GM21423 (cell line): Measurements from ENCODE around the gene PDZD2.
"Not testable (repeated sequence)": the region's sequence is repeated elsewhere in the genome, so short reads cannot be mapped to it uniquely, and the experiment has no call there.

Source experiments
- ATAC-seq: cut with Tn5 transposase; IDR thresholded peaks from one replicate; pipeline ENCODE4 v1.9.1; 2021; ENCODE audit warnings: mild to moderate bottlenecking, moderate library complexity; ENCODE audit not compliant: unreplicated experiment

PDZD2 gene

GRCh38 chr5:31638748-31639418, at the start of gene PDZD2:
TSS of gene PDZD2 (plus strand) at chr5:31639131.
- peak; percentile 78 for ATAC-seq

GRCh38 chr5:31593665-31594064, 45.3 kb upstream of the PDZD2 start:
- no peak for ATAC-seq

- no peak for ATAC-seq
These were observed 42.6 kb upstream of the PDZD2 start for GRCh38 chr5:31596354-31596753.

- ATAC-seq = no peak
These were observed 40.0 kb upstream of the PDZD2 start for GRCh38 chr5:31598640-31599611.

- not testable (repeated sequence) for ATAC-seq
These were observed 36.6 kb upstream of the PDZD2 start for GRCh38 chr5:31602305-31602704.

DNA sequence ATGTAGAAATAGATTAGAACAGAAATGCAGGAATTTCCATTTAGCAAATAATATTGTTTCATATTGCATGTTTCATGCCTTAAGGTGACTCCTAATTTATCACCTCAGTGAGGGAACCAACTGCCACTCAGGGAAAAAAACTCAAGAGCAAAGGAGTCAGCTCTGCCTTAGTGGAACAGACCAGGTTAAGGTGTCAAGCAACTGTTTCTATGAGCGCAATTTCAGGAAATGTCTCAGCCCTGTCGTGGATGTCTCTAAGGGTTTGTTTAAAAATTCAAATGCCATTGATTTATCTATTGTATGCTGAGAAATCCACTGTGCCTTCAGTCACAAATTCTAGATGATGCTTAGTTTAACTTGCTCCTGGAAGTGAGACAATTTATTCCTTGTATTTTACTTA, 34.7 kb upstream of the PDZD2 start:
- ATAC-seq = no peak

GRCh38 chr5:31604644-31605043, 34.3 kb upstream of the PDZD2 start:
- no peak for ATAC-seq

DNA sequence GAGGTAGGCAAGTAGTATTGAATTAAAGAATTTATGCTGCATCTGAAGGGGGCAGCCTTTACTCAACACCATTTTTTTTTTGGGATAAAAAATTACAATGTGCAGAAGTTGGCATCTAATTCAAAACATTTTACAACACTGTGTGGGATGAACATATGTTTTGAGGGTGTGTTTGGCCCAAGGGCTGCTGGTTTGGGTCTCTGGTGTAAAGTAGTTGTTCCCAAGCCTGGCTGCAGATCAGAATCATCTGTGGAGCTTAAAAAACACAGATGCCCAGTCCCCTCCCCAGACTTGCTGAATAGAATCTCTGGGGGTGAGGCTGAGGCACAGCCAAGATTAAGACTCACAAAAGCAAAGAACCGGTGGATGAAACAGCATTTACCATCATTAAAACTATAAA, 33.0 kb upstream of the PDZD2 start:
- ATAC-seq = no peak

DNA sequence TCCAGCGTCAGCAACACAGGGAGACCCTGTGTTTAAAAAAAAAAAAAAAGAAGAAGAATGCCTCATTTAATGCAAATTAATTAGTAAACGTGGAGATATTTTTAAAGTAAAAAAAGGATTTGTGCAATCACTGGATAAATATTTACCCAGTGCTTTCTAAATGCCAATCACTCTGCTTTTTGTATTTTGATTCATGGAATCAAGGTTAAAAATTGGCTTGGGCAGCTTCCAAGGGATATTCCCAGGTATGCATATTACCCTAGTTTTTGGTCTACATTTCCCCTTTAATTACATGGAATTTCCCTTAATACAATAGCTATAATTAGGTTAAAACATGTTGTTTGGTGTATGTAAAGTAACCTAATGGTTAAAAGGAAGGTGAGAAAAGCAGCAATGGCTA, 31.4 kb upstream of the PDZD2 start:
- ATAC-seq = no peak

- no peak for ATAC-seq
These were observed 27.9 kb upstream of the PDZD2 start for GRCh38 chr5:31611002-31611401.

DNA sequence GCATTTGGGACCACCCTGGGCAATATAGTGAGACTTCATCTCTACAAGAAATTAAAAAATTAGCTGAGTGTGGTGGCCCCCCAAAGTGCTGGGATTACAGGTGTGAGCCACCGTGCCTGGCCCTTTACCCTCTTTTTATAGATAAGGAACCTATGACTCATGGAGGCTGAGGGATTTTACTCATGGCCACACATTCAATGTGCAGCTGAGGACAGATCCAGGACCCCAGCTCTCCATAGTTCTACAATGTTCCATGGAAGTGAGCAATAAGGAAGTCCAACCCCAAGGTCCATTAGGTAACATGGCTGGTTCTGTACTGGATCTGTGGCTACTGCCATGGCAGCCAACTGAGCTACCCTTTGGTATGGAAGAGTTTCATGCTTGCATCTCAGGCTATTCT, 25.3 kb upstream of the PDZD2 start:
- no peak for ATAC-seq

GRCh38 chr5:31614151-31615020, 24.5 kb upstream of the PDZD2 start:
- ATAC-seq = no peak

DNA sequence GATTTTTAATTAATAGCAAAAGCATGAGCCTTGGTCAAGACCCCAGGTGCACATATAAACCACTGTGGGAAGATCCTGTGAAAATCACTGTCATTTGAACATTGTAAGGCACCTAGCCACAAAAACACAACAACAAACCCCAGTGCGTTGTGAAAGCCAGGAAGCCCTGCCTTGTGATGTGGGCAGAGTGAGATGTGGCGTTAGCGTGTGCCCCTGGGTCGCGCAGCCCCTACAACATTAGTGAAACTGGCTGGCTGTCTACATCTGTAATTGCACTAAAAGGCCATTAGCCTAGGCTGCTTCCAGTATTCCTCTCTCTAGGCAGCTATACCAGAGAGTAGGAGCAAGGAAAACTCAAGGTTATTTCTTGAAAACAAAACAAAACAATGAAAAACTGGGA, 21.1 kb upstream of the PDZD2 start:
- no peak for ATAC-seq

- no peak for ATAC-seq
These were observed 18.9 kb upstream of the PDZD2 start for GRCh38 chr5:31620026-31620425.

GRCh38 chr5:31623249-31623648, 15.7 kb upstream of the PDZD2 start:
- no peak for ATAC-seq

DNA sequence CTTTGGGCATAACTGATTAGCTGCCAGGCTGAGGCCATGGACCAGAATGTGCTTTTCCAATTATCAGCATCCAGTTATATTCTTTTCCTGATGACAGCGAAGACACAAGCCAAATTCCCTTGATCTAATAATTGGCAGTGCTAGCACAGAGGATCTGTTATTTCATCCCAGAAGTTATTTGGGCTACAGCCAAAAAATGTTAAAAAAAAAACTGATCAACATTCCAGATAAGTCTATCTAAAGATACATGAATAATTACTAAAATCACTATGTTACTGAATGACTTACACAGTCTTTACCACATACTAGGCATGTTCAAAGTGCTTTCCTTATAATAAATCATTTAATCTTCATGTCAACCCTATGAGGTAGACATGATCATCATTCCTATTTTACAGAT, 13.5 kb upstream of the PDZD2 start:
- ATAC-seq = no peak

DNA sequence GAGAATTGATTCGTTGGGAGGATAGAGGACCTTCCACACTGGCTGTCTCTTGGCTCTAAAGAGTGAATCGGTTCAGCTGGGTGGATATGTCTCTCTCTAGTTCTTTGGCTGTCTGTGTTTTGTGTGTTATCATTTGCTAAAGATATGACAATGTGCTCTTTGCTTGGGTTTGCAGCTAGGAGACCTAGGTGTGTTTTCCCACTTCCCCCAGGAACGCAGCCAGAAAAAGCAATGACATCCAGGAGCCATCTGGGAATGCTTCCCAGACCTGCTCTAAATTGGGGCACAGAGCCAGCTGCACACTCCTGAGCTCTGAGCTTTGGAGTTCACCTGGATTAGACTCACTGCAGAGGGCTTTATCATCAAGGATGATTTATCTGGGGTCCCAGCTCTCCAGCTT, 12.8 kb upstream of the PDZD2 start:
- no peak for ATAC-seq

- no peak for ATAC-seq
These were observed 12.2 kb upstream of the PDZD2 start for GRCh38 chr5:31626604-31627234.

- ATAC-seq = no peak
These were observed 8.0 kb upstream of the PDZD2 start for GRCh38 chr5:31630931-31631330.

GRCh38 chr5:31632460-31632859, 6.5 kb upstream of the PDZD2 start:
- no peak for ATAC-seq

DNA sequence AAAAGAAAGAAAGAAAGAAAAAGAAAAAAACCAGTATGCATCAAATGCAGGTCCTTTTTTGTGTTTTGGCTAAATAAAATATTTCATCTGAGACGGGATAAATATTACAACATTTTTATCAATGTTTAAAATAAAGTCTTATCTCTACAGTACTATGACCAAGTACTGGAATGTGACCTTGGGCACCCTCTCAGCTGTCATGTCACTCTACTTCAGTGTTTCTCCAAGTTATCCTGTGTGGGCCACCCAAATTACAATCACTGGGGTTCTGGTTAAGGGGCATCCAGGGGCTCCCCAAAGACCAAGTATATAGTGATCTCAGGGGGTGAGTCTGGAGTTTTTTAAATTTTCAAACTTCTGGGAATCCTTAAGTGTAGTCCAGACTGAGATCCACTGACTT, 3.5 kb upstream of the PDZD2 start:
- ATAC-seq = no peak
